ENCODE data around the gene TPMT. TPM values are rescaled to one million over a fixed set of nuclear protein-coding genes. Genes with fewer than 3 reads are reported as not detected.

The TPMT gene
- total RNA-seq = 1 to 10 TPM; 6.1 to 6.4 TPM

DNA sequence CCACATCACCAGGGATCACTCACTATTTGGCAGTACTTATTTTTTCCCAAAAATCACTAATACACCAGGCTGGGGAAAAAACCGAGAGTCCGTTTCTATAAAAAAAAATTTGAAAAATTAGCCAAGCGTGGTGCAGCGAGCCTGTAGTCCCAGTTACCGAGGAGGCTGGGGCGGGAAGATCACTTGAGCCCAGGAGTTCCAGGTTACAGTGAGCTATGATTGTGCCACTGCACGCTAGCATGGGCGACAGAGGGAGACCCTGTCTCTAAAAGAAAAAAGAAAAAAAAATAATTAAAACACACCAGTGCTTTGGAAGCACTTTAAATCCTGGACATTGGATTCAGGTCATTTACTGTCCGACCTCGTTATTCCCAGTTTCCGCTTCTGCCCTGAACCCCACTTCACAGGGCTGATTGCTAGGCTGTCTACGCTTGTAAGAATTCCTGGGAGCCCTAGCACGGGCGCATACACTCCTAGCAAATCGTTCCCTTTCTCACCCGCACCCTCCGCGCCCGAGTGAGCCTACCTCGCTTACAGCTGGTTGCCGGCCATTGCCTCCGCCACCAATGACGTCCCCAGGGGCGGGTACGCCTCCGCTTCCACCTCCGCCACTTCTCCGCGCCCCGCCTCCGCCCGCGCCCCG, at the start of gene TPMT:
TPMT (minus strand) TSS at position 571 of the 643 bp plus-strand sequence. CDS start 5,950 bp downstream, outside the sequence.
- Mint-ChIP-seq H3K4me1 (ENCODE audit: low read depth) (peaks cover 31% of the 10 kb centered on the region), H3K36me3 (ENCODE audit: low read depth) (peaks cover 3% of the 10 kb centered on the region), H3K27me3 (ENCODE audit: low read depth) (no peaks in the 10 kb centered on the region), H3K4me3 (peak within 1 kb of the TSS; percentile 98), H3K27ac (peak within 1 kb of the TSS; percentile 98), H3K9me3 (ENCODE audit: insufficient read depth) (no peaks in the 10 kb centered on the region)
- peak; percentile 76 for ATAC-seq
- CTCF ChIA-PET = interaction anchor here (1.0 kb wide), 1 partner anchor 33 kb away, joined by 5 read pairs; the partner anchor contains the start of gene NHLRC1
- POLR2A ChIA-PET = interaction anchor here (0.6 to 1.4 kb wide), 3 partner anchors 20 to 447 kb away, joined by 3 to 5 read pairs (median 3); partner anchors contain the start of genes DEK and NUP153
- DNase-seq = peak; percentile 24

DNA sequence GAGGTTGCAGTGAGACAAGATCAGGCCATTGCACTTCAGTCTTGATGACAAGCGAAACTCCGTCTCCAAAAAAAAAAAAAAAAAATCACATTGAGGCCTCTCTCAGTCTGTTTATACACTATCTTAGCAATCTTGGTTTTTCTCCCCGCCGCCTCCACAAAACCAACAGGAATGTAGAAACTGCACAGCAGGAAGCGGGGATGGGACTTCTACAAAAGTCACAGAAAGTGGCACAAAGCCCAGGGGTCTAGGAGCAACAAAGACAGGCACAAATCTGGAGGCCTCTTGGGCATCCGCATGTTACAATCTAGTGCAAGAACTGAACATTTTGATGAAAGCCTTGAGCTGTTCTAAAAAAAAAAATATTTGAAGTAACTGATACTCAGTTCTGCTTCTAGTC, 48.9 kb upstream of the TPMT start:
- CTCF ChIA-PET = no interaction called here
- Mint-ChIP-seq H3K9me3 (ENCODE audit: insufficient read depth) (no peaks in the 10 kb centered on the region), H3K36me3 (ENCODE audit: low read depth) (peaks cover 3% of the 10 kb centered on the region), H3K27ac (no peak overlapping the region), H3K27me3 (ENCODE audit: low read depth) (no peaks in the 10 kb centered on the region), H3K4me1 (ENCODE audit: low read depth) (no peaks in the 10 kb centered on the region), H3K4me3 (no peak overlapping the region)
- DNase-seq = no peak
- ATAC-seq = no peak
- POLR2A ChIA-PET = no interaction called here

DNA sequence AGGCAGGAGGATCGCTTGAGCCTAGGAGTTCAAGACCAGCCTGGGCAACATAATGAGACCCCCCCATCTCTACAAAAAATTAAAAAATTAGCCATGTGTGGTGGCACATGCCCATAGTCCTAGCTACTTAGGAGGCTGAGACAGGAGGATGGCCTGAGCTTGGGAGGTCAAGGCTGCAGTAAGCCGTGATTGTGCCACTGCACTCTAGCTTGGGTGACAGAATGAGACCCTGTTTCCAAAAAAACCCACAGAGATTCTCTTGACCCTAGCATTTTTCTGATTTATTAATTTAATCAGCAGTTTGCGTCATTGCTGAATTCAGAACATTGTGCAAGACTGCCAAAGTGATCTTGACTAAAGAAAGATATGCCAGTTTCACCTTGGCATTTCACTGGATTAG, 37.1 kb upstream of the TPMT start:
- H3K4me3 Mint-ChIP-seq = no peak overlapping the region
- ChIA-PET POLR2A (no interaction called here), CTCF (no interaction called here)
- no peaks in the 10 kb centered on the region for H3K4me1 Mint-ChIP-seq (ENCODE audit: low read depth)
- no peaks in the 10 kb centered on the region for H3K9me3 Mint-ChIP-seq (ENCODE audit: insufficient read depth)
- DNase-seq (no peak), ATAC-seq (no peak)
- H3K27ac Mint-ChIP-seq = no peak overlapping the region
- H3K27me3 Mint-ChIP-seq (ENCODE audit: low read depth) = no peaks in the 10 kb centered on the region
- H3K36me3 Mint-ChIP-seq (ENCODE audit: low read depth) = peaks cover 5% of the 10 kb centered on the region

DNA sequence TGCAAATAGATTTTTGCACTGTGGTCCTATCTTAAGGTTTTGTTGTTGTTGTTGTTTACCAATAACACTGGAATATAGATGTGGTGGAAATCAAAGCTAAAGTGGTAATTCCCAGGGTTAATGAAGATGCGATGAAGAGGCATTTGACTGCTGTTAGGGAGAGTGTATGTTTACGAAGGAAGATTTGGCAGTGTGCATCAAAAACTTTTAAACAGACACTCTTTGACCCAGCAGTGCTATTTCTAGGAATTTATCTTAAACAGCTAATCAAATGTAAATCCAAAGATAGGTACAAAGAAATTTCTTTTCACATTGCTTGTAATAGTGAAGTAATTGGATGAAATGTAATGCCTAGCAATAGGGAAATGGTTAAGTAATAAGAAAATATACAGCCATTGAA, 34.3 kb upstream of the TPMT start:
- H3K27me3 Mint-ChIP-seq (ENCODE audit: low read depth) = no peaks in the 10 kb centered on the region
- no peaks in the 10 kb centered on the region for H3K4me1 Mint-ChIP-seq (ENCODE audit: low read depth)
- ATAC-seq = no peak
- no peaks in the 10 kb centered on the region for H3K9me3 Mint-ChIP-seq (ENCODE audit: insufficient read depth)
- ChIA-PET CTCF (no interaction called here), POLR2A (no interaction called here)
- no peak overlapping the region for H3K4me3 Mint-ChIP-seq
- no peak overlapping the region for H3K27ac Mint-ChIP-seq
- no peak for DNase-seq
- peaks cover 5% of the 10 kb centered on the region for H3K36me3 Mint-ChIP-seq (ENCODE audit: low read depth)

DNA sequence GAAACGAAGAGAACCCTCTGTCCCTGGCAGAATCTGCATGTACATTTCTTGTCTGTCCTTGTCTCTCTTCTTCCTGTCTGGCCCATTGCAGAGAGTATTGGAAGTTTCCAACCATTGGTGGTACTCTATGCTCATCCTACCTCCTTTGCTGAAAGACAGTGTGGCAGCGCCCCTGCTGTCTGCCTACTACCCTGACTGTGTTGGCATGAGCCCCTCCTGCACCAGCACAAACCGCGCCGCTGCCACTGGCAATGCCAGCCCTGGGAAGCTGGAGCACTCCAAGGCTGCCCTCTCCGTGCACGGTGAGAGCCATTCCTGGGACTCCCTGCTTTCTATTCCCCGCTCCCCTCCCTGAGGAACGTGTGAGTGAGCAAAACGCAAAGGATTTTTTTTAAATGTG, 32.8 kb upstream of the TPMT start:
- DNase-seq (no peak), ATAC-seq (no peak)
- no peaks in the 10 kb centered on the region for H3K9me3 Mint-ChIP-seq (ENCODE audit: insufficient read depth)
- H3K27me3 Mint-ChIP-seq (ENCODE audit: low read depth) = no peaks in the 10 kb centered on the region
- H3K36me3 Mint-ChIP-seq (ENCODE audit: low read depth) = peaks cover 8% of the 10 kb centered on the region
- no peak overlapping the region for H3K27ac Mint-ChIP-seq
- H3K4me1 Mint-ChIP-seq (ENCODE audit: low read depth) = no peaks in the 10 kb centered on the region
- H3K4me3 Mint-ChIP-seq = no peak overlapping the region
- ChIA-PET POLR2A (no interaction called here), CTCF (no interaction called here)

DNA sequence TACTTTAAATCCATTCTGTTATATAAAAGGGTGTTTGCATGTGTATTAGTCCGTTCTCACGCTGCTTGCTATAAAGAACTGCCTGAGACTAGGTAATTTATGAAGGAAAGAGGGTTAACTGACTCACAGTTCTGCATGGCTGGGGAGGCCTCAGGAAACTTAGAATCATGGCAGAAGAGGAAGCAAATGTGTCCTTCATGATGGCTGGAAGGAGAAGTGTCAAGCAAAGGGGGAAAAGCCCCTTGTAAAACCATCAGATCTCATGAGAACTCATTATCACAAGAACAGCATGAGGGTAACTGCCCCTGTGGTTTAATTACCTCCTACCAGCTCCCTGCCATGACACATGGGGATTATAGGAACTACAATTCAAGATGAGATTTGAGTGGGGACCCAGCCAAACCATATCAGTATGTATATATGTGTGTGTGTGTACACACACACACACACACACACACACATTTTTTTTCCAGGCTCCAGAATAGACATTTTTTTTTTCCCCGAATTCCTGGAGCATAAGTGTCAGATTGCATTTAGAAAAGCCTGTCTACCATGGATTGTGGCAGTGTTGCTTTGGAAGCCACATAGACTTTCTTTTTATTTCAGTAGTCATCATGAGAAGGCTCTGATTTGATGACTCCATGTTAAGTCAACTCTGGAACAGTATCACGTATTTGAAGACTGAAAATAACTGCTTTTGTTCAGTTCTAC, 31.8 kb upstream of the TPMT start:
- no peaks in the 10 kb centered on the region for H3K4me1 Mint-ChIP-seq (ENCODE audit: low read depth)
- H3K36me3 Mint-ChIP-seq (ENCODE audit: low read depth) = peaks cover 8% of the 10 kb centered on the region
- ChIA-PET POLR2A (no interaction called here), CTCF (interaction anchor here (0.6 kb wide), 1 partner anchor 88 kb away, joined by 3 read pairs; no protein-coding TSS in a partner anchor)
- DNase-seq (no peak), ATAC-seq (no peak)
- no peak overlapping the region for H3K4me3 Mint-ChIP-seq
- H3K27ac Mint-ChIP-seq = no peak overlapping the region
- no peaks in the 10 kb centered on the region for H3K27me3 Mint-ChIP-seq (ENCODE audit: low read depth)
- H3K9me3 Mint-ChIP-seq (ENCODE audit: insufficient read depth) = no peaks in the 10 kb centered on the region

DNA sequence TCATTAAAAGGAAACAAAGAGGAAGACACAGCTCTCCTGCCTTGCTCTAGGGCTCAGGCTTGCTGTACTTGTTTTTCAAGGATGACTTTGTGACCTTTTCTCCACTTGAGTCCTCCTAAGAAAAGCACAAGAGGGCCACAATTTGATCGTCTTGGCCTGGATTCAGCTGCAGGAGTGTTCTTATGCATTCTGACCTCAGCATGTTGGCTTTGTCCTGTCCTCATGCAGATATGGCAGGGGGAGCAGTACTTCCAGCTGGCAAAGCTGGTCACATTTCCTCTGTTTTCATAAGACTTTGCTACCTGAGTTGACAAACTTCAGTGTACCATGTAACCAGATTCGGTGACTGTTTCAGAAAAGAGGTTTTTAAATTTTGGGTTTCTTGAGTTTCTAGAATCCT, 31.2 kb upstream of the TPMT start:
- H3K36me3 Mint-ChIP-seq (ENCODE audit: low read depth) = peaks cover 3% of the 10 kb centered on the region
- ChIA-PET CTCF (interaction anchor here (0.6 kb wide), 1 partner anchor 88 kb away, joined by 3 read pairs; no protein-coding TSS in a partner anchor), POLR2A (no interaction called here)
- no peaks in the 10 kb centered on the region for H3K27me3 Mint-ChIP-seq (ENCODE audit: low read depth)
- H3K27ac Mint-ChIP-seq = no peak overlapping the region
- no peaks in the 10 kb centered on the region for H3K9me3 Mint-ChIP-seq (ENCODE audit: insufficient read depth)
- no peak for DNase-seq
- no peak for ATAC-seq
- H3K4me1 Mint-ChIP-seq (ENCODE audit: low read depth) = no peaks in the 10 kb centered on the region
- no peak overlapping the region for H3K4me3 Mint-ChIP-seq

DNA sequence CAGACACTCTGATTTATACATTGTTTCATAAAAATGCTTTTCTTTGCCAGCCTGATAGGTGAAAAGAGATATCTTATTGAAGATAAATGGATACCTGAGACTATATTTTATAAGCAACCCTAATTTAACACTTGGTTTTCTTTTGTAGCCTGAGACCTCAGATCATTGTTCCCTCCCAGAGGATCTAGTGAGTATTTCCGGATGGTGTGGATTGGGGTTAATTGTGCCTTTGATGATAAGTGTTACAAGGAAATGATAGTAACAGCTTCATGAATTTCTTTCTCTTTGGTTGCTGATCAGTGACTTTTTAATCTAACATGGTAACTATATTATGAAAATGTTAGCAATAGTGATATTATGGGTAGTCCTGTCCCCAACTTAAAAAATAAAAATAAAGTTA, 30.7 kb upstream of the TPMT start:
- peaks cover 3% of the 10 kb centered on the region for H3K36me3 Mint-ChIP-seq (ENCODE audit: low read depth)
- ATAC-seq = no peak
- CTCF ChIA-PET = interaction anchor here (0.6 kb wide), 1 partner anchor 87 kb away, joined by 3 read pairs; no protein-coding TSS in a partner anchor
- no peaks in the 10 kb centered on the region for H3K27me3 Mint-ChIP-seq (ENCODE audit: low read depth)
- H3K9me3 Mint-ChIP-seq (ENCODE audit: insufficient read depth) = no peaks in the 10 kb centered on the region
- H3K4me3 Mint-ChIP-seq = no peak overlapping the region
- H3K4me1 Mint-ChIP-seq (ENCODE audit: low read depth) = no peaks in the 10 kb centered on the region
- no peak overlapping the region for H3K27ac Mint-ChIP-seq
- no peak for DNase-seq
- POLR2A ChIA-PET = interaction anchor here (0.7 kb wide), 1 partner anchor 89 kb away, joined by 3 read pairs; no protein-coding TSS in a partner anchor

DNA sequence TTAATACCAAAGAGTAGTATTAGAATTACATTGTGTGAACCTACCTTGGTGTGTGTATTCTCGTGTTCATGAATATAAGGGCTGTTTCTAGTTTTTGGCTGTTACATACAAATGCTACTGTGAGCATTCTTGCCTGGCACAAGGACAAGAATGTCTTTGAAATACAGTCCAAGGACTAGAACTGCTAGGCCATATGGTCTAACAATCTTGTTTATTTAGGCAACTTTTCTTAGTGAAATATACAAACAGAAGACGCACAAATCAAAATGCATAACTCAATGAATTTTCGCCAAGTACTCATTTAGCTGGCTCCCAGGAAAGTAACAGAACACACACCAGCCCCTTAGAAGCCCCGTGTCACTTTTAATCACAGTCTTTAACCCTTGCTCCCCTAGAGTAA, 28.9 kb upstream of the TPMT start:
- Mint-ChIP-seq H3K36me3 (ENCODE audit: low read depth) (peaks cover 5% of the 10 kb centered on the region), H3K4me3 (no peak overlapping the region), H3K4me1 (ENCODE audit: low read depth) (no peaks in the 10 kb centered on the region), H3K27me3 (ENCODE audit: low read depth) (no peaks in the 10 kb centered on the region), H3K27ac (no peak overlapping the region), H3K9me3 (ENCODE audit: insufficient read depth) (no peaks in the 10 kb centered on the region)
- ChIA-PET CTCF (no interaction called here), POLR2A (no interaction called here)
- DNase-seq (no peak), ATAC-seq (no peak)

DNA sequence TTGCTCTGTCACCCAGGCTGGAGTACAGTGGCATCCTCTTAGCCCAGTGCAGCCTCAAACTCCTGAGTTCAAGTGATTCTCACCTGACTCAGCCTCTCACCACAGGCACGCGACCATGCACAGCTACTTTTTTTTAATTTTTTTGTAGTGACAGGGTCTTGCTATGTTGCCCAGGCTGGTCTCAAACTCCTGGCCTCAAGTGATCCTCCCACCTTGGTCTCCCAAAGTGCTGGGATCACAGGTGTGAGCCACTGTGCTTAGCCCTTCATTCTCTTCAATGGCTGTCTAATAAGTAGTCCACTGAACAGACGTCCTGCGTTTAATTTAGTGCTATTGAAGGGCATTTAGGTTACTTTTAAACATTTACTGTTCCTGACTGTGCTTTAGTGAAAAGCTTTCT, 27.7 kb upstream of the TPMT start:
- peaks cover 5% of the 10 kb centered on the region for H3K36me3 Mint-ChIP-seq (ENCODE audit: low read depth)
- ChIA-PET POLR2A (no interaction called here), CTCF (no interaction called here)
- DNase-seq = no peak
- H3K4me3 Mint-ChIP-seq = no peak overlapping the region
- ATAC-seq = no peak
- no peaks in the 10 kb centered on the region for H3K4me1 Mint-ChIP-seq (ENCODE audit: low read depth)
- no peaks in the 10 kb centered on the region for H3K9me3 Mint-ChIP-seq (ENCODE audit: insufficient read depth)
- no peak overlapping the region for H3K27ac Mint-ChIP-seq
- H3K27me3 Mint-ChIP-seq (ENCODE audit: low read depth) = no peaks in the 10 kb centered on the region

DNA sequence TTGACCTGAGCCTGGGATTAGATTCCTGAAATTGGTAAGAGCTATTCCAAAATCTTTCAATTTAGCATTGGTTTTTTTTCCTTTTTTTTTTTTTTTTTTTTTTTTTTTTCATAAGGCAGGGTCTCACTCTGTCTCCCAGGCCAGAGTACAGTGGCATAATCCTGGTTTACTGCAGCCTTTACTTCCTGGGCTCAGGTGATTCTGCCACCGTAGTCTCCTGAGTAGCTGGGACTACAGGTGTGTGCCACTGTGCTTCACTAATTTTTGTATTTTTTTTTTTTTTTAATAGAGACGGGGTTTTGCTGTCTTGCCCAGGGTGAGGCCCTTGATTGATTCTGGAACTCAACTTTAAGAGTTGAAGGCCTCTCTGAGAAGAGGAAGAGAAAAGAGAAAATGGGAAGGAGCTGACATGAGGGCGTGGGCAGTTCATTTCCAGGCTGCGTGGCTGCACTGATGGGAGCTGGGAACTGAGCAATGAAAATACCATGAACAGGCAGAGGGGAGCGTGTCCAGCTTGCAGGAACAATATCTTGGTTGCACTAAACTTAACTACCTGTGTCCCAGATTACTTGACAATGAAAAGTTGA, 25.0 kb upstream of the TPMT start:
- Mint-ChIP-seq H3K27ac (no peak overlapping the region), H3K4me1 (ENCODE audit: low read depth) (no peaks in the 10 kb centered on the region), H3K4me3 (no peak overlapping the region), H3K9me3 (ENCODE audit: insufficient read depth) (no peaks in the 10 kb centered on the region), H3K27me3 (ENCODE audit: low read depth) (no peaks in the 10 kb centered on the region), H3K36me3 (ENCODE audit: low read depth) (peaks cover 11% of the 10 kb centered on the region)
- POLR2A ChIA-PET = no interaction called here
- CTCF ChIA-PET = no interaction called here
- no peak for ATAC-seq
- no peak for DNase-seq

DNA sequence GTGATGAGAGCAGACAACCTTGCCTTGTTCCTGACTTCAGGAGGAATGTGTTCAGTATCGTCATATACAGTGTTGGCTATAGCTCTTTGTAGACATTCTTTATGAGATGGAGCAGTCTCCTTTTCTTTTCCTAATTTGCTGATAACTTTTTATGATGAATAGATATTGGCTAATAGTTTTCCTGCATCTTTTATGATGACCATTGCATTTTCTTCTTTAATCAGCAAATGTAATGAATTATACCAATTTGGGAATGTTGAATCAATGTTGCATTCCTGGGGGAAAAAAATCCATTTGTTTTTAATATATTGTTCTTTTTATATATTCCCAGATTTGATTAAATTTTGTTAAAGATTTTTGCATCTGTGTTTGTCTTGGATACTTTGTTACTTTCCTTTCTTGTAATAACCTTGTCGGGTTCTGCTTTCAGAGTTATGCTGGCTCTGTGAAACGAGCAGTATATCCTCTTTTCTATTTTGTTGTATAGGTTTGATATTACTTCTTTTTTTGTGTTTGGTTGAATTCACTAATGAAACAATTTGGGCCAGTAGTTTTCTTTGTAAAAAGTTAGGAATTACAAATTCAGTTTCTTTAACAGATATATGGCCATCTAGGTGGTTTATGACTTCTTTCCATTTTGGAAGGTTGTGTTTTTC, 24.2 kb upstream of the TPMT start:
- peaks cover 17% of the 10 kb centered on the region for H3K36me3 Mint-ChIP-seq (ENCODE audit: low read depth)
- ChIA-PET CTCF (no interaction called here), POLR2A (no interaction called here)
- no peak overlapping the region for H3K27ac Mint-ChIP-seq
- H3K4me3 Mint-ChIP-seq = no peak overlapping the region
- no peaks in the 10 kb centered on the region for H3K4me1 Mint-ChIP-seq (ENCODE audit: low read depth)
- no peak for DNase-seq
- no peak for ATAC-seq
- H3K9me3 Mint-ChIP-seq (ENCODE audit: insufficient read depth) = no peaks in the 10 kb centered on the region
- H3K27me3 Mint-ChIP-seq (ENCODE audit: low read depth) = no peaks in the 10 kb centered on the region

Measured in activated CD8-positive, alpha-beta T cell treated with anti-CD3 and anti-CD28 coated beads, Interleukin-2, amount 10 ng/mL, durations not matched to agents 7 days and 5 days (primary cell).